PC-9 (cell line): ENCODE data around the gene GPR176. TPM values are rescaled to one million over a fixed set of nuclear protein-coding genes. Genes with fewer than 3 reads are reported as not detected.

Experiments used
- Bru-seq: library from RNA; stranded (reverse); fragments of 400-500 nt; gene quantifications from one replicate; lab custom pipeline; 2021; lab: Mats Ljungman, UMichigan
- BruChase-seq, 2 experiments: library from RNA; stranded (reverse); fragments of 400-500 nt; gene quantifications; one replicate each; lab custom pipeline; 2021; lab: Mats Ljungman, UMichigan
- BruUV-seq: library from RNA; stranded (reverse); fragments of 400-500 nt; replicated peaks from 2 replicates; lab custom pipeline; 2021; lab: Mats Ljungman, UMichigan
- CTCF ChIA-PET: fragments of 300-600 bp; sonication (Branson Sonifier 250); formaldehyde crosslinking; loops from one replicate; lab custom pipeline; 2022; ENCODE audit warnings: antibody characterized with exemption; lab: Charles Lee
- POLR2A ChIA-PET: fragments of 300-600 bp; sonication (Branson Sonifier 250); formaldehyde crosslinking; loops from one replicate; lab custom pipeline; 2022; ENCODE audit warnings: antibody characterized with exemption; ENCODE audit not compliant: unreplicated experiment; lab: Charles Lee
- DNase-seq, 2 experiments: peaks; one replicate each; pipeline versions ENCODE4 v3.0.0 to v3.0.0-alpha.2; 2015 to 2022; ENCODE audit warnings: mixed read lengths in 1 of 2
- H2AFZ ChIP-seq: fragments of 200-600 bp; sonication (generic); 2 replicates; pipeline ENCODE4 v1.8.1; 2017; ENCODE audit warnings: antibody characterized with exemption
- H3F3A ChIP-seq: fragments of 200-600 bp; sonication (generic); 2 replicates; pipeline ENCODE4 v1.8.1; 2017; ENCODE audit warnings: antibody characterized with exemption, mild to moderate bottlenecking, low read depth; ENCODE audit not compliant: insufficient read depth
- H3K27ac ChIP-seq: fragments of 200-600 bp; sonication (generic); 2 replicates; pipeline ENCODE4 v1.6.1; 2016; ENCODE audit warnings: mixed run types
- H3K27me3 ChIP-seq: fragments of 200-600 bp; sonication (generic); 2 replicates; pipeline ENCODE4 v1.6.1; 2016; ENCODE audit warnings: low read depth, mixed run types; ENCODE audit not compliant: insufficient read depth
- H3K36me3 ChIP-seq: fragments of 200-600 bp; sonication (generic); 2 replicates; pipeline ENCODE4 v1.6.1; 2016; ENCODE audit warnings: low read depth, mixed run types
- H3K4me1 ChIP-seq: fragments of 200-600 bp; sonication (generic); replicated peaks from 2 replicates; pipeline ENCODE4 v1.6.1; 2016; ENCODE audit warnings: mixed run types; ENCODE audit not compliant: insufficient read depth
- H3K4me2 ChIP-seq: fragments of 200-600 bp; sonication (generic); 2 replicates; pipeline ENCODE4 v1.6.1; 2017; ENCODE audit warnings: mixed run types
- H3K4me3 ChIP-seq: fragments of 200-600 bp; sonication (generic); 2 replicates; pipeline ENCODE4 v1.6.1; 2016; ENCODE audit warnings: mixed run types
- H3K79me2 ChIP-seq: fragments of 200-600 bp; sonication (generic); 2 replicates; pipeline ENCODE4 v1.6.1; 2017; ENCODE audit warnings: low read depth, mixed run types
- H3K9me2 ChIP-seq: fragments of 200-600 bp; sonication (generic); 2 replicates; pipeline ENCODE4 v1.8.1; 2017; ENCODE audit warnings: mild to moderate bottlenecking; ENCODE audit not compliant: insufficient read depth
- H3K9me3 ChIP-seq: fragments of 200-600 bp; sonication (generic); 2 replicates; pipeline ENCODE4 v1.8.1; 2016; ENCODE audit warnings: low read depth; ENCODE audit not compliant: insufficient read depth
- H4K20me1 ChIP-seq: fragments of 200-600 bp; sonication (generic); 2 replicates; pipeline ENCODE4 v1.8.1; 2017; ENCODE audit not compliant: insufficient read depth
- CTCF ChIP-seq: fragments of 200-600 bp; sonication (generic); conservative IDR thresholded peaks from 2 replicates; pipeline ENCODE4 v1.6.1; 2017; ENCODE audit warnings: mixed run types, antibody characterized with exemption, mild to moderate bottlenecking, moderate library complexity
- EZH2 ChIP-seq: fragments of 200-600 bp; sonication (generic); IDR thresholded peaks from 2 replicates; pipeline ENCODE4 v1.8.0; 2017; ENCODE audit warnings: antibody characterized with exemption, low read depth
- intact Hi-C: fragments of 100-400 bp; cut with micrococcal nuclease; formaldehyde crosslinking; loops from one replicate; pipeline ENCODE4 v1.10.0; 2022; ENCODE audit not compliant: unreplicated experiment
- long read RNA-seq: library from polyadenylated mRNA; stranded (forward); transcript quantifications from one replicate; pipeline ENCODE4 v2.0.0, GENCODE V29; 2022
- total RNA-seq: library from RNA; stranded (reverse); gene quantifications from 2 replicates; pipeline ENCODE4 v1.2.3, GENCODE V29; 2021

GPR176 gene
- total RNA-seq, result 4.2 and 4.7 TPM in 2 replicates
- Bru-seq, nascent RNA, result percentile 50 among the genes with signal in this experiment
- BruChase-seq, experiment 1, labeled RNA remaining after a 2-hour chase, result percentile 63 among the genes with signal in this experiment
- percentile 52 among the genes with signal in this experiment for BruChase-seq, experiment 2, labeled RNA remaining after a 6-hour chase
- long read RNA-seq, partial matches to known transcripts, result 0 of 8 reads
- long read RNA-seq, other reads (novel, unspliced or antisense), result 4 of 8 reads

- BruUV-seq, result no TSS peak
- POLR2A ChIA-PET, result no interaction called here
- intact Hi-C loops, result no loop called here
These were observed at the start of gene GPR176 for GRCh38 chr15:39919748-39920509. GPR176 (minus strand) TSS chr15:39920266; CDS start chr15:39920026, 240 bp downstream.

GRCh38 chr15:39969002-39969394, 48.9 kb upstream of the GPR176 start:
- TF ChIP-seq CTCF, result no peak
- TF ChIP-seq EZH2, result no peak
- Histone ChIP-seq H4K20me1 (no peaks in the 10 kb centered on the region), H3K9me3 (no peaks in the 10 kb centered on the region), H3K79me2 (no peaks in the 10 kb centered on the region), H3K4me2 (no peak overlapping the region), H2AFZ (no peak overlapping the region), H3K9me2 (no peaks in the 10 kb centered on the region), H3K4me3 (no peak overlapping the region), H3K27me3 (no peaks in the 10 kb centered on the region), H3K27ac (no peak overlapping the region), H3F3A (peaks cover 13% of the 10 kb centered on the region; the same call in 1 of the 2 replicates), H3K36me3 (no peaks in the 10 kb centered on the region; the same call in 1 of the 2 replicates), H3K4me1 (peaks cover 9% of the 10 kb centered on the region; the same call in 1 of the 2 replicates)
- no peak for DNase-seq
- POLR2A ChIA-PET, result interaction anchor here (0.6 kb wide), 2 partner anchors 18 to 339 kb away, joined by 4 to 5 read pairs; no protein-coding TSS in a partner anchor
- BruUV-seq, result no TSS peak
- intact Hi-C loops, result no loop called here
- CTCF ChIA-PET, result interaction anchor here (0.7 kb wide), 1 partner anchor 212 kb away, joined by 15 read pairs; no protein-coding TSS in a partner anchor

More at GRCh38 chr15:39919748-39920509, at the start of gene GPR176:
- peak in 1 of 2 experiments; percentile 43 for DNase-seq
- Histone ChIP-seq H3K27me3 (no peaks in the 10 kb centered on the region), H3K27ac (no peak within 1 kb of the TSS), H3K4me1 (peaks cover 24% of the 10 kb centered on the region), H3K36me3 (no peaks in the 10 kb centered on the region), H3F3A (peaks cover 3% of the 10 kb centered on the region; the same call in 1 of the 2 replicates), H3K4me3 (peak within 1 kb of the TSS; percentile 69), H3K9me2 (no peaks in the 10 kb centered on the region), H4K20me1 (no peaks in the 10 kb centered on the region), H2AFZ (peak within 1 kb of the TSS; percentile 98), H3K9me3 (no peaks in the 10 kb centered on the region), H3K4me2 (peak within 1 kb of the TSS; percentile 86), H3K79me2 (no peaks in the 10 kb centered on the region)
- TF ChIP-seq CTCF, result no peak
- CTCF ChIA-PET, result no interaction called here

- POLR2A ChIA-PET, result interaction anchor here (0.6 kb wide), 2 partner anchors 303 to 339 kb away, joined by 3 to 4 read pairs; no protein-coding TSS in a partner anchor
- H3K36me3 ChIP-seq, result no peaks in the 10 kb centered on the region; the same call in 1 of the 2 replicates
- intact Hi-C loops, result no loop called here
- H3K4me2 ChIP-seq, result no peak overlapping the region
- H3K9me3 ChIP-seq, result no peaks in the 10 kb centered on the region
- H3K4me1 ChIP-seq, result peaks cover 9% of the 10 kb centered on the region; the same call in 1 of the 2 replicates
- H3K9me2 ChIP-seq, result no peaks in the 10 kb centered on the region
- TF ChIP-seq CTCF (no peak), EZH2 (no peak)
- no peaks in the 10 kb centered on the region for H3K79me2 ChIP-seq
- H3K27me3 ChIP-seq, result no peaks in the 10 kb centered on the region
- H3F3A ChIP-seq, result peaks cover 13% of the 10 kb centered on the region; the same call in 1 of the 2 replicates
- no peak overlapping the region for H3K27ac ChIP-seq
- no peak overlapping the region for H2AFZ ChIP-seq
- no peak for DNase-seq
- no TSS peak for BruUV-seq
- CTCF ChIA-PET, result interaction anchor here (0.7 kb wide), 1 partner anchor 212 kb away, joined by 15 read pairs; no protein-coding TSS in a partner anchor
- H3K4me3 ChIP-seq, result no peak overlapping the region
- H4K20me1 ChIP-seq, result no peaks in the 10 kb centered on the region
These were observed 48.4 kb upstream of the GPR176 start for GRCh38 chr15:39968273-39969001.
